IPS-20b (cell line): ENCODE results near the gene PRRG4.
"Not testable (repeated sequence)": the region's sequence is repeated elsewhere in the genome, so short reads cannot be mapped to it uniquely, and the experiment has no call there.

Experiments
- H3K27ac ChIP-seq: one replicate; pipeline ENCODE4 v1.5.1; 2013; ENCODE audit warnings: low read length
- H3K27me3 ChIP-seq: 2 replicates; pipeline ENCODE4 v1.6.1; 2013; ENCODE audit warnings: mild to moderate bottlenecking, low read length, inconsistent platforms; ENCODE audit not compliant: insufficient read depth
- H3K36me3 ChIP-seq: 2 replicates; pipeline ENCODE4 v1.6.1; 2013; ENCODE audit warnings: low read depth, mild to moderate bottlenecking, inconsistent platforms, low read length, moderate library complexity; ENCODE audit not compliant: insufficient read depth
- H3K4me1 ChIP-seq: 2 replicates; pipeline ENCODE4 v1.6.1; 2013; ENCODE audit warnings: mild to moderate bottlenecking, control low read depth, inconsistent platforms, low read length, moderate library complexity; ENCODE audit not compliant: insufficient read depth
- H3K4me3 ChIP-seq: 2 replicates; pipeline ENCODE4 v1.5.1; 2013; ENCODE audit warnings: mild to moderate bottlenecking, low read length, inconsistent platforms
- H3K9ac ChIP-seq: 2 replicates; pipeline ENCODE4 v1.6.1; 2013; ENCODE audit warnings: low read depth, mild to moderate bottlenecking, inconsistent platforms, low read length, moderate library complexity
- H3K9me3 ChIP-seq: 2 replicates; pipeline ENCODE4 v1.6.1; 2013; ENCODE audit warnings: mild to moderate bottlenecking, low read depth, low read length, inconsistent platforms; ENCODE audit not compliant: insufficient read depth

PRRG4 gene

DNA sequence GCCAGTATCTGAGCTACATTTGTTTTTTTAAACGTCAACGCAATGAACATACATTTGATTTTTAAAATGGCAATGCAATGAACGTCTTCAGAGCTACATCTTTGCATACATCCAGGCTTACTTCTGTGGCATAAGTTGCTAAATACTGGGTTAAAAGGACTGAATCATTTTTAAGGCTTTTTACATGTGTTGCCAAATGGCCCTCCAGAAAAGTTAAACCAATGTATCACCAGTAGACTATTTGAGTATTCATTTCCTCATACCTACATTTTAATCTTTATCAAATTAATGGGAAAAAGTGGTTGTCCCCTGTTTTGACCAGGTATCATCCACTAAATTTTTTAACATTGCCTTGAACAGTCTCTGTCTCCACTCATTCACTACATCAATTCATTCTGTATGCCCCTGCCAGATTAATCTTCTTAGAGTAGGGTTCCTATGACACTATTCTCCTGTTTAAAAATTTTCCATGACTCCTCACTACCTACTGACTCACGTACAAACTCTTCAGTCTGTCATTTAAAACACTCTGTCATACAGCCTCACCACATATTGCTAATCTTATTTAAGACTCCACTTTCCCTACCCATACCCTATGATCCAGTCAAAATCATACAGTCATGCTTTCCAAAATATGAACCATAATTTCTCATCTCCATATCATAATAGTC, 12.4 kb upstream of the PRRG4 start:
- H3K27ac ChIP-seq = no peak overlapping the region
- H3K9ac ChIP-seq = no peak overlapping the region
- no peaks in the 10 kb centered on the region for H3K36me3 ChIP-seq
- no peaks in the 10 kb centered on the region for H3K27me3 ChIP-seq
- H3K4me3 ChIP-seq = no peak overlapping the region
- no peaks in the 10 kb centered on the region for H3K9me3 ChIP-seq
- no peaks in the 10 kb centered on the region for H3K4me1 ChIP-seq

DNA sequence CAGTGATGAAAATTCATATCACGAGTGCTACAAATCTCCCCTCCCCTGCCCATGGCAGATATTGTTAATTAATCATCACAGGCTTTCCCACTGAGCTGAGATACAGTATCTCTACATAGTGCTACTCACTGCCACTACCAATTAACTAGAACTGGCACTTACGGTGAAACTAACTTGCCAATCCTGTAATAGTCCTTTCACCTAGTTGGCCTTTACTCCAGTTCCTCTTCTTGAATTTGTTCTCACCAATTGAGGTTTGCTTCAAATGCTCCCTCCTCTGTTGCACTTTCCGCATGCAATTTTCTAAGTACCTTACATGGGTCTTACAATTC, 11.9 kb upstream of the PRRG4 start:
- H3K36me3 ChIP-seq = no peaks in the 10 kb centered on the region
- H3K9me3 ChIP-seq = no peaks in the 10 kb centered on the region
- H3K4me3 ChIP-seq = no peak overlapping the region
- no peaks in the 10 kb centered on the region for H3K4me1 ChIP-seq
- H3K9ac ChIP-seq = no peak overlapping the region
- H3K27me3 ChIP-seq = no peaks in the 10 kb centered on the region
- no peak overlapping the region for H3K27ac ChIP-seq

DNA sequence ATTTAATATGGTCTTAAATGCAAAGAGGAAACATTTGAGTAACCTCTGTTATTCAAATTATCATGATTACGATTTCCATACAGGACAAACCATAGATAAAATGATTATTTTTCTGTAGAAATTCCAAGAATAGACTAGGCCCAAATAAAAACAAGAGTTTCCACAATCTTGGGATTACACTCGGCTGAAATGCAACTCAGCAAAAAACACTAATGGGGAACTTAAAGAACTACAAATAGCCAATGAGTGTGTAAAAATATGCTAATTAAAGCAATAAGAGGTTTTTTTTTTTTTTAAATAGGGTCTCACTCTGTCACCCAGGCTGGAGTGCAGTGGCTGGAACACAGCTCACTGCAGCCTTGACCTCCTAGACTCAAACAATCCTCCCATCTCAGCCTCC, 10.5 kb upstream of the PRRG4 start:
- H3K4me1 ChIP-seq = no peaks in the 10 kb centered on the region
- no peak overlapping the region for H3K27ac ChIP-seq
- H3K9ac ChIP-seq = no peak overlapping the region
- H3K27me3 ChIP-seq = no peaks in the 10 kb centered on the region
- no peaks in the 10 kb centered on the region for H3K9me3 ChIP-seq
- H3K4me3 ChIP-seq = no peak overlapping the region
- H3K36me3 ChIP-seq = no peaks in the 10 kb centered on the region

DNA sequence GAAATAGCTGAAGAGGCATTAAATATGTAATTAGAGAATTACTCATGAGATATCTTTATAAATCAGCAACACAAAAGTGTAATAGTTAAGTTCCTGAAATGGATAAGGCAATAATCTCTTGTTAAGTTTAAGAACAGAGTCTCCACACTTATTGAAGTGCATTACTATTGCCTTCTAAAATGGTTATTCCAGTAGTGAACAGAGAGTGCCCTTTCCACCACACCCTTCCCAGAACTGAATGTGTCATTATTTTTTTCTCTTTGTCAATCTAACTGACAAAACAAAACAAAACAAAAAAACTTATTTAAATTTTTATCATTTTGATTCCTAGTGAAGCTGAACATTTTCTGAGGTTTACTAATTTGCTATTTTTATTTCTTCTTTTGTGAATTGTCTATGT, 9.2 kb upstream of the PRRG4 start:
- Histone ChIP-seq H3K27ac (no peak overlapping the region), H3K36me3 (no peaks in the 10 kb centered on the region), H3K4me3 (no peak overlapping the region), H3K4me1 (no peaks in the 10 kb centered on the region), H3K9me3 (no peaks in the 10 kb centered on the region), H3K9ac (no peak overlapping the region), H3K27me3 (no peaks in the 10 kb centered on the region)

DNA sequence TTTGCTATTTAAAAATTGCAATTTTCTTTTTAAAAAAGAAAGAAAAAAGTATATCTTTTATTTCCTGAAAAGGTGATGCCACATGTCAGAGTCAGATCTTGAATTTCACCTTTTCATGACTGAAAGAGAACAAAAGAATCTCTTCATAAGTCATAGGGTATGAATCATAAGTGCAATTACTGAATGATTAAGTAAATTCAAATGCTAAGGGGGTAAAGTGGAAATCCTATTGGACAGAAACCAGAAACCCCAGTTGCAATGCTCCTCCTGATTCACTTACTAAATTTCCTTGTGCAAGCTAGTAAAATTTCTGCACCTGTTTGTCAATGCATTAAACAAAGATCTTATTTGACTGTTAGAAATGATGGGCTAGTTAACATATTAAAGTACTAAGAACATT, 8.2 kb upstream of the PRRG4 start:
- no peak overlapping the region for H3K4me3 ChIP-seq
- no peak overlapping the region for H3K9ac ChIP-seq

DNA sequence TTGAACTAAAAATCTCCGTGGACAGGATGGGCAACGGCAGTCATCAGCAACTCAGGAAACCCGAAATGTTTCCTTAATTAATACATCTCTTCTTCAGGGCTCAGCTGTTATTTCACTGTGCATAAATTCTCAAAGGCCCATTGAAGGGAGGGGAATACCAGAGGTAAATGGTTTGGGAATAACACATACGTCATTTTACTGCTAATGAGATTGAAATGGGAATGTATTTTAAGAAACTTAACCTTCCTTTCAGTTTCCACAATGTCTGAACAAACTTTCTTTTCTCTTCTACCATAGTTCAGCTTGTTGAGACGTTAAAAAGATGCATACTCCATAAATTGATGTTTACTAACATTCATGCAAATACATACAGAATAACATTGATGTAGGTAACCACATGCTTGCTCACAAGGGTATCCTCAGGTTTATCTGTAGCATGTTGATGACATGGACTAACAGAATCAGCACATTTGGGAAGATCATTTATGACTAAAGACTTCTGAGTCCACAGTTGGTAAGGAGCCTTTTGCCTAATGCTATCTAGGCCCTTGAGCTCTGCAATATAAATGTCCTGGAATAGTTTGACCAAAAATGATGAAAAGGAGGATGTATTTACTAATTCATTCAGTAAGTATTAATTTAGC, 7.7 kb upstream of the PRRG4 start:
- Histone ChIP-seq H3K27ac (no peak overlapping the region), H3K36me3 (no peaks in the 10 kb centered on the region), H3K4me1 (no peaks in the 10 kb centered on the region), H3K27me3 (no peaks in the 10 kb centered on the region), H3K4me3 (no peak overlapping the region), H3K9me3 (no peaks in the 10 kb centered on the region), H3K9ac (no peak overlapping the region)

More for the DNA sequence above, 8.2 kb upstream of the PRRG4 start:
- no peaks in the 10 kb centered on the region for H3K4me1 ChIP-seq
- no peaks in the 10 kb centered on the region for H3K9me3 ChIP-seq
- no peaks in the 10 kb centered on the region for H3K27me3 ChIP-seq
- H3K36me3 ChIP-seq = no peaks in the 10 kb centered on the region
- H3K27ac ChIP-seq = no peak overlapping the region

DNA sequence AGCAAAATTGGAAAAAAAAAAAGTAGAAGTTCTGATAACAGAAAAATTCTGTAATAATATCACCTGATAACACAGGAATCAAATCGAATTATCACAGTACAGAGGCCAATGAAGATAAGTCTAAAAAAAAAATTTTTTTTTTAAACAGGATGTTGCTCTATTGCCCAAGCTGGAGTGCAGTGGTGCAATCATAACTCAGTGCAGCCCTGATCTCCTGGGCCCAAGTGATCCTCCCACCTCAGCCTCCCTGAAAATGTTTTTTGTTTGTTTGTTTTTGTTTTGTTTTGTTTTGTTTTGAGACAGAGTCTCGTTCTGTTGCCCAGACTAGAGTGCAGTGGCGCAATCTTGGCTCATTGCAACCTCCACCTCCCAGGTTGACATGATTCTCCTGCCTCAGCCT, 6.1 kb upstream of the PRRG4 start:
- H3K9ac ChIP-seq, H3K27ac ChIP-seq, H3K4me1 ChIP-seq, H3K36me3 ChIP-seq, H3K9me3 ChIP-seq, H3K4me3 ChIP-seq: not testable (repeated sequence)
- peaks cover 11% of the 10 kb centered on the region for H3K27me3 ChIP-seq

DNA sequence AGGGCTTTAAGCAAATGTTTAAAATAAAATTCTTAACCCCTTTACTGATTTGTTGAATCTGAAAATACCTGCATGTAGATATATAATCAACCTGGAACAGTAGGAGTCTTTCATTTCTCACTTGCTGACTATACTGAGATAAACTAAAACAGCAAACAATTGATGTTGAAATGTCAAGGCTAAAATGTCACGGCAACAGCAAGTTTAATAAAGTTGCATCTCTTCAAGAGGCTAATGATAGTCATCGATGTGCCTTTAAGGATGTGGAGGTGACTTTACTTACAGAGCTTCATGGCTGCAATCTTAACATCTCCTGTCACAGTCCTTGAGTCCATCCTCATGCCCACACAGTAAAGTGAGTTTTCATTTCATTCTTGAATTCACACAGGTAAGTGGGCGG, 3.6 kb upstream of the PRRG4 start:
- no peak overlapping the region for H3K9ac ChIP-seq
- no peak overlapping the region for H3K27ac ChIP-seq
- H3K4me3 ChIP-seq = no peak overlapping the region
- no peaks in the 10 kb centered on the region for H3K9me3 ChIP-seq
- no peaks in the 10 kb centered on the region for H3K4me1 ChIP-seq
- peaks cover 36% of the 10 kb centered on the region for H3K27me3 ChIP-seq
- no peaks in the 10 kb centered on the region for H3K36me3 ChIP-seq

DNA sequence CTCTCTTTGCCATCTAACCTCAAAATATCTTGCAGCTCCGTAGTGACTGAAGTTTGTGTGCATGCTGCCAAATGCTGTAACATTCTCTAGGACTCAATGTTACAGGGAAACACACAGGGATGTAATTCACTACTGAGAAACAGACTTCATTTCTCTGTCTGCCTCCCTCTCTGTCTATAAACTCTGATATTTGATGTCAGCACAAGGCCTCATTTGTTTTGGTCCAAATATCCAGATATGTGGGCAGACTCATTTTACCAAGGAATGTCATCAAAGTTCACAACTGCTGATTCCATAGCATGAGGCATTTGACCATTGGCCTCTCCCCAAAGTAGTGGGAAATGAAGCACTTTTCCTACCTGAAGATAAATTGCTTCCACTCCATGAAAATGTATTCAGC, 2.5 kb upstream of the PRRG4 start:
- Histone ChIP-seq H3K27ac (no peak overlapping the region), H3K9me3 (no peaks in the 10 kb centered on the region), H3K9ac (no peak overlapping the region), H3K27me3 (peaks cover 41% of the 10 kb centered on the region), H3K4me3 (no peak overlapping the region), H3K4me1 (no peaks in the 10 kb centered on the region), H3K36me3 (no peaks in the 10 kb centered on the region)

DNA sequence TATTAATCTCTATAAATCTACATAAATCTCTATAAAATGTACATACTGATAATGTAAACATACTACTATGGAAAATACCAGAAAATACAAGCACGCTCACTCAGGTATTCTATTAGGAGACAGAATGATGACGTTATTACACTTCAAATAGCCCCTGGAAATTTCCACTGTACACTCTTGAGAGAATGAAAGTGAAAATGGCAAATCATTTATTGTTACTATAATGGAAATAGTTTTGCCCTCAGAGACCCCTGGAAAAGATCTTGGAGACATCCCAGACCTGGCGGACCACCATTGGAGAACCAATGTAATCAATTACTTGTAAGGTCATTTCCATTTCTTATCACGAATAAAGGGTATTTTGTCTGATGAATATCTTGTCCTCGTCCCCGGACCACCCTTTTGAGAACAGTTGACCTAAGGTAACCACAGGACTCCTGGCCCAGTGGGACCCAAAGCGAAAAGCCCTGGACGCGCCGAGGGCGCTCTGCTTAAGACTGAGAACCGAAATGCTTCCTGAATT, 509 bp upstream of the PRRG4 start:
- H3K4me1 ChIP-seq = no peaks in the 10 kb centered on the region
- H3K27ac ChIP-seq = no peak overlapping the region
- peak overlapping the region; percentile 14; the same call in 1 of the 2 replicates for H3K9ac ChIP-seq
- peaks cover 41% of the 10 kb centered on the region for H3K27me3 ChIP-seq
- no peaks in the 10 kb centered on the region for H3K9me3 ChIP-seq
- no peaks in the 10 kb centered on the region for H3K36me3 ChIP-seq
- peak overlapping the region; percentile 68 for H3K4me3 ChIP-seq

DNA sequence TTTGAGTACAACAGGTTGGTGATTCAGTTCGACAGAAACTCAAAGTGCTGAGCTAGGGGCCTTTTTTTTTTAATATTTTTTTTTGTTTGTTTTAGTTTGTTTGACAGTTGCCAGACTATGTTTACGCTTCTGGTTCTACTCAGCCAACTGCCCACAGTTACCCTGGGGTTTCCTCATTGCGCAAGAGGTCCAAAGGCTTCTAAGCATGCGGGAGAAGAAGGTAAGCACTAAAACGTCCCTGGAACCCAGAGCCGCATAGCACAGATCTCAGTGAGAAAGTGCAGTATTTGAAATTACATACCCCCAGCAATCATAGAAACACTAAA, 649 bp downstream of the PRRG4 start:
- no peaks in the 10 kb centered on the region for H3K9me3 ChIP-seq
- no peak overlapping the region for H3K9ac ChIP-seq
- no peak overlapping the region for H3K27ac ChIP-seq
- peaks cover 41% of the 10 kb centered on the region for H3K27me3 ChIP-seq
- peak overlapping the region; percentile 68 for H3K4me3 ChIP-seq
- H3K36me3 ChIP-seq = no peaks in the 10 kb centered on the region
- H3K4me1 ChIP-seq = no peaks in the 10 kb centered on the region

DNA sequence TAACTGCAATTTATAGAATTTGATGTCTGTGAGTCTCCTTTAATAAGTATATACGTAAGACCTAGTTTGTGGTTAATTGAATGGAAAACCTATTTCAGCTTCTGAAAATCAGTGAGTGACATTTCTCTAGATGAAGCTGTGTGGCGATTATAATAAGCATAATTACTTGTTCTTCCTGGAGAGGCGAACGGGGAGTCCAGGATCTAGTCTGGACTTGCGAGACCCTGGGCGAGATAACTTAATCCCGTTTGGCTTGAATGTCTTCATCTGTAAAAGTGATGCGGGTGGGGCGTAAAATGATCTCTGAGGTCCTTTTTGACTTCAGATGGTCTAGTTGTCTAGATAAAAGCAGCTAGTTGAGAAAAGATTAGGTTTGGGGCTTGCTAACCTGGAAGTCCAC, 1.1 kb downstream of the PRRG4 start:
- peaks cover 41% of the 10 kb centered on the region for H3K27me3 ChIP-seq
- no peak overlapping the region for H3K9ac ChIP-seq
- H3K4me3 ChIP-seq = peak overlapping the region; percentile 68; the same call in 1 of the 2 replicates
- no peaks in the 10 kb centered on the region for H3K9me3 ChIP-seq
- H3K27ac ChIP-seq = no peak overlapping the region
- H3K36me3 ChIP-seq = no peaks in the 10 kb centered on the region
- no peaks in the 10 kb centered on the region for H3K4me1 ChIP-seq
